DOHH2 (cell line): Measurements from ENCODE around the gene DBX1.

Experiments used
- H3F3A ChIP-seq: fragments of 200-600 bp; sonication (generic), shearing (Covaris generic); 2 replicates; pipeline ENCODE4 v1.6.0; 2016; ENCODE audit warnings: antibody characterized with exemption, mild to moderate bottlenecking; ENCODE audit not compliant: control insufficient read depth, insufficient read depth
- H3K27ac ChIP-seq: fragments of 200-600 bp; sonication (generic); 2 replicates; pipeline ENCODE4 v1.5.1; 2014; ENCODE audit warnings: low read depth, mild to moderate bottlenecking, low read length, moderate library complexity
- H3K27me3 ChIP-seq: fragments of 200-600 bp; sonication (generic); 2 replicates; pipeline ENCODE4 v1.6.1; 2014; ENCODE audit warnings: mild to moderate bottlenecking, low read length, mixed read lengths; ENCODE audit not compliant: control insufficient read depth
- H3K36me3 ChIP-seq: fragments of 200-600 bp; sonication (generic); 2 replicates; pipeline ENCODE4 v1.6.1; 2014; ENCODE audit warnings: mild to moderate bottlenecking, low read length, moderate library complexity, mixed read lengths; ENCODE audit not compliant: control insufficient read depth
- H3K4me1 ChIP-seq: fragments of 200-600 bp; sonication (generic); 2 replicates; pipeline ENCODE4 v1.6.1; 2014; ENCODE audit warnings: mild to moderate bottlenecking, low read length, mixed read lengths; ENCODE audit not compliant: control insufficient read depth
- H3K4me2 ChIP-seq: fragments of 200-600 bp; sonication (generic); 2 replicates; pipeline ENCODE4 v1.6.0; 2014; ENCODE audit warnings: mild to moderate bottlenecking, low read length, moderate library complexity
- H3K4me3 ChIP-seq: fragments of 200-600 bp; sonication (generic); 2 replicates; pipeline ENCODE4 v1.5.1; 2014; ENCODE audit warnings: mild to moderate bottlenecking, low read length, mixed read lengths
- H3K79me2 ChIP-seq: fragments of 200-600 bp; sonication (generic); 2 replicates; pipeline ENCODE4 v1.6.1; 2014; ENCODE audit warnings: mild to moderate bottlenecking, low read length, mixed read lengths; ENCODE audit not compliant: control insufficient read depth
- H3K9me2 ChIP-seq: fragments of 200-600 bp; sonication (generic); replicated peaks from 2 replicates; pipeline ENCODE4 v1.6.1; 2014; ENCODE audit warnings: mild to moderate bottlenecking, low read length, mixed read lengths; ENCODE audit not compliant: control insufficient read depth
- H3K9me3 ChIP-seq: fragments of 200-600 bp; sonication (generic); 2 replicates; pipeline ENCODE4 v1.6.1; 2014; ENCODE audit warnings: antibody characterized with exemption, low read length, mixed read lengths; ENCODE audit not compliant: control insufficient read depth, insufficient read depth
- H4K20me1 ChIP-seq: fragments of 200-600 bp; sonication (generic); 2 replicates; pipeline ENCODE4 v1.6.0; 2014; ENCODE audit warnings: low read depth, mild to moderate bottlenecking, antibody characterized with exemption, low read length, moderate library complexity; ENCODE audit not compliant: control insufficient read depth, insufficient read depth
- EZH2phosphoT487 ChIP-seq: fragments of 200-600 bp; sonication (generic); IDR thresholded peaks from 2 replicates; pipeline ENCODE4 v1.6.1; 2017; ENCODE audit warnings: borderline replicate concordance, mild to moderate bottlenecking, antibody characterized with exemption, low read length, moderate library complexity, mixed read lengths
- TF ChIP-seq, protein P1 (sequence below): fragments of 200-600 bp; sonication (generic); IDR thresholded peaks from one replicate; pipeline ENCODE4 v1.5.1; 2014; ENCODE audit warnings: antibody characterized with exemption, mild to moderate bottlenecking, low read depth, low read length; ENCODE audit not compliant: poor library complexity, severe bottlenecking

DBX1 gene

DNA sequence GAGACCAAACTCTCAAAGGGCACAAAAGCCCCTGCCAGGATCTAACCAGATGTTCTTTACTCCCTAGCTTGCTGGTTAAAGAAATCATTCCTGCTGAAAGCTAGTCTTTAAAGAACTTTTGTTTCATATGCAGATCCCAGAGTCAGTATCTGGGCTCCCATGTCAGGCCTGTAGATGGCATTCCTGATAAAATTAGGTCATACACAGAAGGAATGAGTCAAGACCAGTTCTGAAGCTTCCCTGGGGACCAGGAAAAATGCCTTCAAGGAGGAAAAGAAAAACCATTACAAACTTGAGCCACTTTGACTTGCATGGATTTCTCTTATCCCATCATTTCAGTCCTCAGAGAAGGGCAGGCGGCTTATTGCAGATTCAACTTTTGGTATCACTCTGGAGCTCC is 5.9 kb downstream of the DBX1 start:
- Histone ChIP-seq H3K4me3 (no peak overlapping the region), H4K20me1 (no peaks in the 10 kb centered on the region), H3K79me2 (no peaks in the 10 kb centered on the region), H3K36me3 (no peaks in the 10 kb centered on the region), H3F3A (no peaks in the 10 kb centered on the region), H3K4me1 (no peaks in the 10 kb centered on the region), H3K4me2 (no peak overlapping the region), H3K27ac (no peak overlapping the region), H3K27me3 (peaks cover 10% of the 10 kb centered on the region; the same call in 1 of the 2 replicates), H3K9me2 (no peaks in the 10 kb centered on the region), H3K9me3 (no peaks in the 10 kb centered on the region)
- no peak for TF ChIP-seq EZH2phosphoT487
- TF ChIP-seq, protein P1, sequence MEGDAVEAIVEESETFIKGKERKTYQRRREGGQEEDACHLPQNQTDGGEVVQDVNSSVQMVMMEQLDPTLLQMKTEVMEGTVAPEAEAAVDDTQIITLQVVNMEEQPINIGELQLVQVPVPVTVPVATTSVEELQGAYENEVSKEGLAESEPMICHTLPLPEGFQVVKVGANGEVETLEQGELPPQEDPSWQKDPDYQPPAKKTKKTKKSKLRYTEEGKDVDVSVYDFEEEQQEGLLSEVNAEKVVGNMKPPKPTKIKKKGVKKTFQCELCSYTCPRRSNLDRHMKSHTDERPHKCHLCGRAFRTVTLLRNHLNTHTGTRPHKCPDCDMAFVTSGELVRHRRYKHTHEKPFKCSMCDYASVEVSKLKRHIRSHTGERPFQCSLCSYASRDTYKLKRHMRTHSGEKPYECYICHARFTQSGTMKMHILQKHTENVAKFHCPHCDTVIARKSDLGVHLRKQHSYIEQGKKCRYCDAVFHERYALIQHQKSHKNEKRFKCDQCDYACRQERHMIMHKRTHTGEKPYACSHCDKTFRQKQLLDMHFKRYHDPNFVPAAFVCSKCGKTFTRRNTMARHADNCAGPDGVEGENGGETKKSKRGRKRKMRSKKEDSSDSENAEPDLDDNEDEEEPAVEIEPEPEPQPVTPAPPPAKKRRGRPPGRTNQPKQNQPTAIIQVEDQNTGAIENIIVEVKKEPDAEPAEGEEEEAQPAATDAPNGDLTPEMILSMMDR: no peak

GRCh38 chr11:20138707-20139106 is 21.6 kb downstream of the DBX1 start:
- Histone ChIP-seq H4K20me1 (no peaks in the 10 kb centered on the region), H3K4me1 (no peaks in the 10 kb centered on the region), H3K27ac (no peak overlapping the region), H3K4me2 (no peak overlapping the region), H3K79me2 (no peaks in the 10 kb centered on the region), H3K9me2 (no peaks in the 10 kb centered on the region), H3K4me3 (no peak overlapping the region), H3F3A (no peaks in the 10 kb centered on the region), H3K9me3 (no peaks in the 10 kb centered on the region), H3K36me3 (no peaks in the 10 kb centered on the region), H3K27me3 (no peaks in the 10 kb centered on the region; the same call in 1 of the 2 replicates)
- TF ChIP-seq, protein P1: no peak
- no peak for TF ChIP-seq EZH2phosphoT487

DNA sequence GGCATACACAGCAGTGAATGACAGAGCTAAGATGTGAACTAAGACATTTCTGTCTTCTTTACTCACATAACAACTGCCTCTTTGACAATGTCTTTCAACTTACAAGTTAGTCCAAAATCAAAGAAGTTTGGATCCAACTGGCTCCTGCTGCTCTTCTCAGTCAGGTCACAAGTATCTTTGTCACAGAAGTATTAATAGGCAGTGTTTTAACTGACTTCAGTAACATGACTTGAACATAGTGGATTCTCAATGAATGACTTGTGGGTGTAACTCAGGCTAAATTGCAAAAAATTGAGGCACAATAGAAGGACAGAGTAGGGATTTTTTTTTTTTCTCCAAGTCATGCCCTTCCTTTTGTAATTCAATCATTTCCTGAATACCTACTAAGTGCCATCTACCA is 22.6 kb downstream of the DBX1 start:
- no peaks in the 10 kb centered on the region for H3K79me2 ChIP-seq
- no peaks in the 10 kb centered on the region for H3K36me3 ChIP-seq
- TF ChIP-seq, protein P1: no peak
- H3K27ac ChIP-seq: no peak overlapping the region
- no peak overlapping the region for H3K4me3 ChIP-seq
- no peaks in the 10 kb centered on the region for H4K20me1 ChIP-seq
- H3K9me2 ChIP-seq: no peaks in the 10 kb centered on the region
- H3K4me1 ChIP-seq: no peaks in the 10 kb centered on the region
- H3K9me3 ChIP-seq: no peaks in the 10 kb centered on the region
- H3F3A ChIP-seq: no peaks in the 10 kb centered on the region
- H3K27me3 ChIP-seq: no peaks in the 10 kb centered on the region; the same call in 1 of the 2 replicates
- H3K4me2 ChIP-seq: no peak overlapping the region
